ENCODE results near the gene OR51A7. TPM values are rescaled to one million over a fixed set of nuclear protein-coding genes. Genes with fewer than 3 reads are reported as not detected.

OR51A7 gene
- total and polyA plus RNA-seq, 2 donors (not counting 3 experiments of a cell fraction or from before 2014, with no cell fraction given) = not detected

GRCh38 chr11:4881860-4882500 lies 21.6 kb upstream of the OR51A7 start, which contains the start of gene OR51T1:
OR51T1 (plus strand) TSS chr11:4881900; CDS start chr11:4881900, 0 bp downstream.
- no peak within 1 kb of the TSS for H2AFZ ChIP-seq (ENCODE audit: low read depth, low read length)
- no peak within 1 kb of the TSS for H3K27ac ChIP-seq (ENCODE audit: insufficient read depth, low read depth, low read length)
- CTCF ChIA-PET = no interaction called here
- no peaks in the 10 kb centered on the region for H3K9me1 ChIP-seq (replicated peaks; ENCODE audit: control insufficient read depth, extremely low read depth, insufficient read depth, low read length)
- H3K36me3 ChIP-seq (ENCODE audit: control insufficient read depth in 2 of 2, extremely low read depth in 1 of 2, insufficient read depth in 2 of 2, low read length in 2 of 2) = no peaks in the 10 kb centered on the region
- BruUV-seq (replicated peaks) = no TSS peak
- no peaks in the 10 kb centered on the region for H3K9me3 ChIP-seq (replicated peaks; ENCODE audit: control insufficient read depth, insufficient read depth, low read length)
- FAIRE-seq = no peak
- H4K20me1 ChIP-seq (replicated peaks; ENCODE audit: control insufficient read depth, extremely low read depth, insufficient read depth, low read length) = no peaks in the 10 kb centered on the region
- H3K27me3 ChIP-seq (ENCODE audit: control insufficient read depth in 2 of 2, insufficient read depth in 2 of 2, low read length in 2 of 2) = no peaks in the 10 kb centered on the region
- no peak within 1 kb of the TSS for H3K9ac ChIP-seq (replicated peaks; ENCODE audit: extremely low read depth, insufficient read depth, low read length)
- no peak within 1 kb of the TSS for H3K4me2 ChIP-seq (ENCODE audit: insufficient read depth, low read length)
- H3K4me3 ChIP-seq (replicated peaks in 1 of 3; ENCODE audit: insufficient read depth in 1 of 3, low read depth in 1 of 3, low read length in 3 of 3) = no peak within 1 kb of the TSS
- H3K79me2 ChIP-seq (ENCODE audit: control insufficient read depth, insufficient read depth, low read length) = no peaks in the 10 kb centered on the region
- POLR2A ChIA-PET = no interaction called here
- H3K4me1 ChIP-seq (ENCODE audit: control insufficient read depth, extremely low read depth, insufficient read depth, low read length) = no peaks in the 10 kb centered on the region
- no peak for TF ChIP-seq MAX (IDR thresholded peaks at IDR 0.05; ENCODE audit: insufficient read depth, insufficient read length)
- TF ChIP-seq JUN (IDR thresholded peaks at IDR 0.05; ENCODE audit: borderline replicate concordance, insufficient read depth, insufficient read length, low read depth) = no peak
- TF ChIP-seq POLR2A (IDR thresholded peaks at IDR 0.05; ENCODE audit: low read depth, low read length) = no peak
- TF ChIP-seq EZH2 (IDR thresholded peaks at IDR 0.05; ENCODE audit: borderline replicate concordance, low read depth, low read length, severe bottlenecking) = no peak
- TF ChIP-seq FOS (IDR thresholded peaks at IDR 0.05; ENCODE audit: borderline replicate concordance, insufficient read depth, low read length) = no peak
- TF ChIP-seq MYC (IDR thresholded peaks at IDR 0.05; ENCODE audit: low read depth, low read length) = no peak
- DNase-seq (ENCODE audit: low read depth, low spot score) = no peak
- intact Hi-C loops (cut with micrococcal nuclease) (no loop called here), dilution Hi-C loops (cut with MboI; ENCODE audit: extremely low pct_ligation_motif_present, low sequenced_read_pairs) (no loop called here)

- BruUV-seq (replicated peaks) = no TSS peak
- Histone ChIP-seq H3K9me3 (replicated peaks; ENCODE audit: control insufficient read depth, insufficient read depth, low read length) (no peaks in the 10 kb centered on the region), H2AFZ (ENCODE audit: low read depth, low read length) (no peak overlapping the region), H3K4me1 (ENCODE audit: control insufficient read depth, extremely low read depth, insufficient read depth, low read length) (no peaks in the 10 kb centered on the region), H3K79me2 (ENCODE audit: control insufficient read depth, insufficient read depth, low read length) (no peaks in the 10 kb centered on the region), H3K9ac (replicated peaks; ENCODE audit: extremely low read depth, insufficient read depth, low read length) (no peak overlapping the region), H3K36me3 (ENCODE audit: control insufficient read depth in 2 of 2, extremely low read depth in 1 of 2, insufficient read depth in 2 of 2, low read length in 2 of 2) (no peaks in the 10 kb centered on the region), H3K4me3 (replicated peaks in 1 of 3; ENCODE audit: insufficient read depth in 1 of 3, low read depth in 1 of 3, low read length in 3 of 3) (no peak overlapping the region), H3K9me1 (replicated peaks; ENCODE audit: control insufficient read depth, extremely low read depth, insufficient read depth, low read length) (no peaks in the 10 kb centered on the region), H4K20me1 (replicated peaks; ENCODE audit: control insufficient read depth, extremely low read depth, insufficient read depth, low read length) (no peaks in the 10 kb centered on the region), H3K4me2 (ENCODE audit: insufficient read depth, low read length) (no peak overlapping the region), H3K27me3 (ENCODE audit: control insufficient read depth in 2 of 2, insufficient read depth in 2 of 2, low read length in 2 of 2) (no peaks in the 10 kb centered on the region), H3K27ac (ENCODE audit: insufficient read depth, low read depth, low read length) (no peak overlapping the region)
- TF ChIP-seq EZH2 (IDR thresholded peaks at IDR 0.05; ENCODE audit: borderline replicate concordance, low read depth, low read length, severe bottlenecking) (no peak), POLR2A (IDR thresholded peaks at IDR 0.05; ENCODE audit: low read depth, low read length) (no peak), MAX (IDR thresholded peaks at IDR 0.05; ENCODE audit: insufficient read depth, insufficient read length) (no peak), JUN (IDR thresholded peaks at IDR 0.05; ENCODE audit: borderline replicate concordance, insufficient read depth, insufficient read length, low read depth) (no peak), MYC (IDR thresholded peaks at IDR 0.05; ENCODE audit: low read depth, low read length) (no peak), CTCF (IDR thresholded peaks at IDR 0.05; ENCODE audit: extremely low read depth in 1 of 2, insufficient read depth in 1 of 2, low read depth in 1 of 2, low read length in 2 of 2) (no peak), FOS (IDR thresholded peaks at IDR 0.05; ENCODE audit: borderline replicate concordance, insufficient read depth, low read length) (no peak), POLR2AphosphoS5 (IDR thresholded peaks at IDR 0.05; ENCODE audit: insufficient read depth, low read depth, low read length) (no peak), GATA2 (IDR thresholded peaks at IDR 0.05; ENCODE audit: insufficient read depth, insufficient read length, low read depth, low read length) (no peak)
- DNase-seq (ENCODE audit: low read depth, low spot score) = no peak
- ChIA-PET POLR2A (no interaction called here), CTCF (no interaction called here)
- intact Hi-C loops (cut with micrococcal nuclease) = no loop called here
- dilution Hi-C loops (cut with MboI; ENCODE audit: extremely low pct_ligation_motif_present, low sequenced_read_pairs) = no loop called here
- no peak for FAIRE-seq
These were observed 21.0 kb upstream of the OR51A7 start for GRCh38 chr11:4882543-4882942.

Measured in endothelial cell of umbilical vein (primary cell).